Anterior cingulate cortex (tissue), 58 donors: Measurements from ENCODE around the gene BICD2.
A peak's percentile ranks its signal among the peaks of the same experiment; 100 is the strongest.
"Not testable (repeated sequence)": the region's sequence is repeated elsewhere in the genome, so short reads cannot be mapped to it uniquely, and the experiment has no call there.

Experiments
- DNase-seq, 58 donors: peaks; one replicate each; lab custom pipeline; 2025; lab: John Stamatoyannopoulos, UW

The BICD2 gene

DNA sequence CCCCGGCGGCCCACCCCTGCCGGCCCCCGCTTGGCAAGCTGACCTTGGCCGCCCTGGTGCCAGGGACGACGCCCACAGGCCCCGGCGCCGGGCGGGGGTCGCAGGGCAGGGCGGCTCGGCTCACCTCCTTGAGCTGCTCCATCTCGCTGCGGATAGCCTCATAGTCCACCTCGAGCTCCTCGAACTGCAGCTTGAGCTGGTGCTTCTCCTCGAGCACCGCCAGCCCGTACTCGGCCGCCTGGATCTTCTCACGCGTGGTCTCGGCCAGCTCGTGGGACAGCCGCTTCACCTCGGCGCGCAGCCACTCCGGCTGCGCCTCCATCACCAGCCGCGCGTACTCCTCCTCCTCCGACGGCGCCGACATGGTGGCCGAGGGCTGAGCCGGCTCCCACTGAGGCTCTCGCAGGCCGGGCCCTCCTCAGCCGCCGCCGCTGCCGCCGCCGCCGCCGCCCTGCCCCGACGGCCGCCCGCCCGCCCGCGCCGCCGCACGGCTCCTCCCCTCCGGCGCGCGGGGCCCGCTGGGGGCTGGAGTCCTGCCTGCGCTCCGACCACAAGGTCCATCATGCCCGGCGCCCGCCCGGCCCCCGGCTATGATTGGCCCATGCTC lies at the start of gene BICD2:
TSS of gene BICD2 (minus strand) at position 453 of the 607 bp plus-strand sequence. CDS start at position 364, 89 bp downstream.
- peak in 1 of 58 donors; percentile 60 for DNase-seq

DNA sequence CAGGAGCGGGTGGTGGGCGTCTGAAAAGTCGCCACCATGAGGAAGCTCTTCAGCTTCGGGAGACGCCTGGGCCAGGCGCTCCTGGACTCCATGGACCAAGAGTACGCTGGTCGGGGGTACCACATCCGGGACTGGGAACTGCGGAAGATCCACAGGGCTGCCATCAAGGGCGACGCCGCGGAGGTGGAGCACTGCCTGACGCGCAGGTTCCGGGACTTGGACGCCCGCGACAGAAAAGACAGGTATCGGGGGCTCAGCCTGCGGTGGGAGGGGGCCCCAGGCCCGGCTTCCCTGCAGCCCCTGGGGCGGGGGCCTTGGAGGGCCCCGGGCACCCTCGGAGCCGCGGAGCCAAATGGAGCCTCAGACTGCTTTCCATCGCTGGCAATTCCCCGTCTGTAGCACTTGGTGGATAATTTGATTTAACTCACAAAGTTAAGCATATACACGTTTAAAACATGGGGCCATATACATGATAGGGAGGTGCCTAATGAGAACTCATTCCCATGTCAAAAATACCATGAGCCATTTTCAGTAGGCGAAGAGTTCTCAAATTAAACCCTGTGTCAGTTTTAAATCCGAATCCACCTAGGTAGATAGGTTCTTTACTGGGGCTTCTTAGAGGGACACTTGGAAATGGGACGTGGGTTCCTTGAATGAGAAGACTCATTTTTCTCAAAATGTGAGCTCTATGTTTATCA lies 45.1 kb upstream of the BICD2 start:
- peak in 1 of 58 donors; percentile 42 for DNase-seq

DNA sequence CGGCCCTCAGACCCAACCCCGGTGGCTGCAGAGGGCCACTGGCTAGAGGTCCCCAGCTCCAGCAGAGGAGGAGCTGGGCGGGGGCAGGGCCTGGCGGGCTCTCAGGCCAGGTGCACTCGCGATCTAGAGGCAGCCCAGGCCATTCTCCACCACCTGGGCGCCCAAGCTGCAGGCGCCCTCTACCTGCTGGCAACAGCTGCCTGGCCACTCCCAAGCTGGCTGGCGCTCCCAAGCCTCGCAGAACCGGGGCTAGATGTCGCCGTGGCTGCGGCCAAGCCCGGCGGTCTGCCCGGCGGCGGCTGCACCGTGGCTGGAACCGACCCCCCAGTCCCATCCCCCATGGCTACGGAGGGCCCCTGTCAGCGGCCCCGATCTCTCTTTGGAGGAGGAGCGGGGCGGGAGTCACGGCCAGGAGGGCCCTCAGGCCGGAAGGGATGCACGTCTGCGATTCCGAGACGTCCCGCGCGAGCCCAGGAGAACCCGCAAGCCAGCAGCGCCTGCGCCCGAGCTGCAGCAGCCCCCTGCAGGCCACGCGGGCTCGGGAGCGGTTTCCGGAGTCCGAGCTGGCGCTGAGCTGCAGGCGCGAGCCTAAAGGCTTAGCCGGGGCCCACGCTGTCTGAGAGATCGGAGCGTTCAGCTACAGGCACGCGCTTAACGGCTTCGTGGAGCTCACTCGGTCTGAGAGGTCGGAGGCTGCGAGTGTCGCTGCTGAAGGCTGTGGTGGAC lies 44.3 kb upstream of the BICD2 start:
- DNase-seq = peak in 39 of 58 donors; percentile 8 to 73 (median 31)

DNA sequence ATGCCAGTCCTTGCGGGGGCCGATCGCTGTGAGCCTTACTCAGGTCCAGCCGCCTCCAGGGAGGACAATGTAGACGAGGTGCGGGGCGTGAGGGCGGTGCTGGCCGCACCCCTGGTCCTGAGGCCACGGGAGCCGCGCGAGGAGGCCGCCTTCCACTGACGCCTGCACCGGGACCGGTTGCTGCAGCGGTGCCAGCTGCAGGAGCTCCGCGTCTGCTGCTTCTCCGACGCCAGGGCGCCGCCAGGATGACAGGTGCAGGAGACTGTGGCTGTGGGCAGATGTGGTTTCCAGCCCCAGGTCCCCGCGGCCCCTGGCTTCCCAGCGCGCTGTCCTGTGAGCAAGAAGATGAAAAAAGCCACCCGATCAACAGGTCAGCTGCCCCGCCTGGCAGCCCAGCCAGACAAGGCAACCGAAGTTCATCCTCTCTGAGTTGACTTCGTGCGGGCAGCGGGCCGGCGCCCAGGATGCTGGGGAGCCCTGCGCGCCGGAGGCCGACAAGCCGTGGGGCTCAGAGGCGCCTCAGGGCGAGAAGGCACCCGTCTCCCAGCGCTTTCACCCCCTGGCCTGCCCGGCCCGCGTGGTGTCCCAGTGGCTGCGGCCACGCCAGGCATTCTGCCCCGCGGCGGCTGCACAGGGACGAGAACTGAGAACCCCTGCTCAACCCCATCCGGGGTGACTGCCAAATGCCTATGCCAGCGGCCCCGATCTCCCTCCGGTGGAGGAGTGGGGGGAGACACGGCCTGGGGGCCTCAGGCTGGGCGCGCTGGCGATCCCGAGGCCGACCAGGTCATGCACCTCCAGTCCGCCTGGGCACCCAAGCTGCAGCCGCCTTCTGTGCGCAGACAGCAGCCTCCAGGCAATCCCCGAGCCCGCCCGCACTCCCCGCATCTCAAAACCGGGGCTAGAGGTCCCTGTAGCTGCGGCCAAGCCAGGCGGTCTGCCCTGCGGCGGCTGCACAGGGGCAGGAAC lies 43.4 kb upstream of the BICD2 start:
- peak in 1 of 58 donors; percentile 15 for DNase-seq

GRCh38 chr9:92807031-92807756 lies 42.6 kb upstream of the BICD2 start:
- DNase-seq = no peak

DNA sequence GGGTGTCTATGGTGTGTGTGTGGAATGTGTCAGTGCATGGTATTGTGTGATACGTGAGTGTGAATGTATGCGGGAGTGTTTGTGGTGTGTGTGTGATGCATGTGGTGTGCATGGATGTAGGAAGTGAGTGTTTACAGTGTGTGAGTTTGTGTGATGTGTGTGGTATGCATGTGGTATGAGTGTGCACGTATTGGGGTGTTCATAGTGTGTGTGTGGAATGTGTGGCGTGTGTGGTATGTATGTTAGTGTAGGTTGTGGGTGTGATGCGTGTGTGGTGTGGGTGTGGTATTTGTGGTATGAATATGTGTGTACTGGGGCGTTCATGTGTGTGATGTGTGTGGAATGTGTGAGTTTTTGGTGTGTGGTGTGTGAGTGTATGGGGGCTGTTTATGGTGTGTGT lies 40.1 kb upstream of the BICD2 start:
- no peak for DNase-seq

DNA sequence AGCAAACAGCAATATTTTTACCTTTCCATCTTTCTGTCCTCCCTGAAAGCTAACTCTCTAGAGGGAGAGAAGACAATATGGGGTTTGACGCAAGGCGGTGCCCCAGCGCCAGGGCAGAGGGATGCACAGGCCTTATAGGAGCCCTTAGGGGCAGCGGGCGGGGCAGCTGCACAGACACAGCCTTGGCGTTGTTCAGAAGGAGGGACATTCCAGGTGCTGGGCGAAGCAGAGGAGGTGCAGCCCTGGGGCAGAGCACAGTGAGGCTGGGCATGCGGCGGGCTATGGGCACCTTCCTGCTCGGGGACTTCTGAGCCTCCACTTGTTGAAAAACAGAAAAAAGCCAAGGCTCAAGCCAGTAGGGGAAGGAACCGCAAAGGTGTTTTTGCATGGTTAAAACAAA lies 33.7 kb upstream of the BICD2 start:
- DNase-seq = no peak

- DNase-seq = not testable (repeated sequence)
Observed at GRCh38 chr9:92796337-92796804, 31.7 kb upstream of the BICD2 start.

GRCh38 chr9:92795598-92796336 lies 31.1 kb upstream of the BICD2 start:
- DNase-seq = no peak

DNA sequence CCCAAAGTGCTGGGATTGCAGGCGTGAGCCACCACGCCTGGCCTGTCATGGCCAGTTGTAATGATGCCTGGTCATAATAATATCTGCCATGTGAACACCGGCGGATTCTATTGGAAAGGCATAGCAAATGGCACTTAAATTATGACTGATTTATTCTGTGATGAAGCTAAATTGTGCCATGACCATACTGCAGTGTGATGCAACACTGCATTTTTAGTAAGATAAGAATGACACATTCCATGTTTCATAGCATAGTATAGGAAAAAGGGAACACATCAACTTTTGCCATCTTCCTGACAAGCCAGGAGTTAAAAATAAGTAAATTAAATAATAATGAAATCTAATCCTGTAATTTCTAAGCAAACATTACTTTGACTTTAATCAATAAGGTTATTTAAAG lies 30.4 kb upstream of the BICD2 start:
- DNase-seq = no peak

DNA sequence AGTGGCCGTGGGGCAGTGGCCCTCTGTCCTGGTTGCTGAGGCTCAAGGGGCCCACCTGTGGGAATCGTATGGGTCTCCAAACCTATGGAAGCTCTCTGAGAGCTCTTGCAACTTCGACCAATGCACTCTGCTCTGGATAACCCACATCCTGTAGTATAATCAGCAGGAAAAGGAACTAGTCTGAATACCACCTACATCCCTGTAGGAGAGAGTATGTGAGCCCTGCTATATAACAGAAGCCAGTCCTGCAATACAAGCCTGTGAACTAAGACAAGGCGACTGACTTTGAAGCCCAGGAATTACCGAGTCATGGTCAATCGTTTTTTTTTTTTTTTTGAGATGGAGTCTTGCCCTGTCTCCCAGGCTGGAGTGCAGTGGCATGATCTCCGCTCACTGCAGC lies 29.8 kb upstream of the BICD2 start:
- DNase-seq = no peak

DNA sequence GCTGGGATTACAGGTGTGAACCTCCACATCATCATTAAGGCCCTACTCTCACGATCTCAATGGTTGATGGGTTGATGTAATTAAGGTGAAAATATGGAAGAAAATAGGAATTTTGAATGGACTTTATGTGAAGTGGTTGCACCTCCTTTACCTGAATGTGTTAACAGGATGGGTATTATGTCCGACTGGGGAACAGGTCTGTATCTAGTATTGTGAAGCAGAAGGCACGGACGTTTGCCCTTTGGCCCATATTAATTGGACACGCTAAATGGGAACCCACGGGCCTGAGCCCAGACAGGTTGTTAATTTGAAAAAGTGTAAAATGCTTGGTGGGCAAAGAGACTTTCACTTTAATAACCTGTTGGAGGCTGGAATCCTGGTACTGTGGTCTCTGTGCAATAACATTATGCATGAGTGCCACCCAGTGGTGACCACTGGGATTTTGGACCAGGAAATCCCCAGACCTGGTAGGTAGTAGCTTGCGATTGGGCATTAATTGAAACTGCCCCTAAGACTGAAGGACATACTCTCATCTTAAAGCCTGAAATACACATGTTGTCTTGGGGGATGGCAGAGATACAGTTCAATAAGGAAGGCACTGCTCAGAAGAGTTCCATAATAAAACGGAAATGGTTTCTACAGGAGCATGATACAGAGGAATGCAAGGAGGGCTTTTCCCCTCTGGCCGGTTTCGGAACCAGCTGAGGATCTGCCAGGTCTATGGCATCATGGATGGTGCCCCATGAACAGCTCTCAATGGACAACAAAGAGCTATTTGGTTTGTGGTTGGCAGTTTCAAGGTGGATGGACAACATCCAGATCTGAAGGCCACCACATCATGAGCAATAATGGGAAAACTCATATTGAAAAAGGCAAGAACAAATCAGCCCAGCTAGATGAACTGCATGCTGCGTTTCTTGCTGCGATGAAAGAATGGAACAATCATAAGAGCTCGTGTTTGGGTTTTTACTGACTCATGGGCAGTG lies 26.2 kb upstream of the BICD2 start:
- DNase-seq = peak in 52 of 58 donors; percentile 14 to 85 (median 52)

GRCh38 chr9:92786298-92786697 lies 21.7 kb upstream of the BICD2 start:
- no peak for DNase-seq

DNA sequence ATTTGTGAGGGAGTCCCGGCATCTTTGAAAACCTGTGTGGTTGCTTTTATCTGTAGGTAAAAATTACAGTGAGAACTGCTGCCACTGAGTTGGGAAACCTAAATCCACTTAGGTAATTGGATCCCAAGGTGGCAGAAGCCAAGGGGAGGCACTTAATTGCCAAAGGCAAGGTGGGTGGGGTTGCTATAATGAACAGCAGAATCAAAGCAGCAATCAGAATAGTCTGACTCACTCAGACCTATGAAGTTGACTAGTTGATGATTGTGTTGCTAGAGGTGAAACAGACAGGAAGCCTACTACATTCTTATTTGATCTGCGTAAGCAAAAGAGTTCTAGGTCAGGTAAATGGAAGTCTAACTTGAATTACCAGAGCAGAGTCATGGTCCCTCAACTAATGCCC lies 17.3 kb upstream of the BICD2 start:
- DNase-seq = no peak

DNA sequence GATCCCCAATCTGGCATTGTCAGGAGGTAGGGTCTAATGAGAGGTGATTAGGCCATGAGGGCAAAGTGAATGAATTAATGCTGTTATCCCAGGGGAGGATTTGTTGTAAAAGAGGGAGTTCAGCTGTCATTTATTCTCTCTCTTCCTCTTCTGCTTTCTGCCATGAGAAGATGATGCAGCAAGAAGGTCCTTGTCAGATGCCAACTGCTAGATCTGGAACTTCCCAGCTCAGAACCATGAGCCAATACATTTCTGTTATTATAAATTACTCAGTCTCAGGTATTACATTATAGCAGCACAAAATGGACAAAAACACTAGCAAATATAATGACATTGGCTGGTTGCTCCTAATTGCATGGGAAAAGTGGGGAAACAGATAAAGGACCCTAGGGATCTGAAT lies 15.6 kb upstream of the BICD2 start:
- DNase-seq = no peak

GRCh38 chr9:92775466-92775865 lies 10.8 kb upstream of the BICD2 start:
- DNase-seq = no peak

- DNase-seq = peak in 11 of 58 donors; percentile 9 to 62 (median 25)
Observed at GRCh38 chr9:92774274-92774673, 9.6 kb upstream of the BICD2 start.

DNA sequence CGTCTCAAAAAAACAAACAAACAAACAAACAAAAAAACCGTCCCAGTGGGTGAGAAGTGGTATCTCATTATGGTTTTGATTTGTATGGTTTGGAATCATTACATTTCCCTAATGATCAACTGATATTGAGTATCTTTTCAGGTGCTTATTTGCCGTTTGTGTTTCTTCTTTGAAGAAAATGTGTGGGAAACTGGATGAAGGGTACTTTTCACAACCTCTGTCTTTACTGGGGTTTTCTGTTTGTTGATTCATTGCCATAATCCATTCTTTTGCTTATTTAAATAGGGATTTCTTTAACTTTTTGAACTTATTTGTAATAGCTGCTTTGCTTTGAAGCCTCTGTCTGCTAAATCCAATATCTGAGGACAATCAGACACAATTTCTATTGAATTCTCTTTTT lies 9.2 kb upstream of the BICD2 start:
- no peak for DNase-seq
